Measurements from ENCODE around the gene OR8B2. TPM values are rescaled to one million over a fixed set of nuclear protein-coding genes. Genes with fewer than 3 reads are reported as not detected.

OR8B2 gene
- total RNA-seq = not detected
- long read RNA-seq = 0 reads

GRCh38 chr11:124384399-124384798 is at the start of gene OR8B2:
Gene OR8B2, minus strand, starts transcription at chr11:124384499. Its CDS starts 1,156 bp downstream, at chr11:124383343.
- no peak for TF ChIP-seq CTCF (IDR thresholded peaks at IDR 0.05; ENCODE audit: borderline replicate concordance)
- Histone ChIP-seq H3K36me3 (no peaks in the 10 kb centered on the region), H3K27ac (replicated peaks) (no peak within 1 kb of the TSS), H3K4me3 (no peak within 1 kb of the TSS), H3K27me3 (ENCODE audit: low read depth) (peaks cover 3% of the 10 kb centered on the region), H3K4me1 (no peaks in the 10 kb centered on the region), H3K9me3 (replicated peaks) (no peaks in the 10 kb centered on the region)
- no peak for DNase-seq
- intact Hi-C loops (cut with micrococcal nuclease) = no loop called here

GRCh38 chr11:124429599-124429998 is 45.3 kb upstream of the OR8B2 start:
- intact Hi-C loops (cut with micrococcal nuclease) = no loop called here
- Histone ChIP-seq H3K36me3 (no peaks in the 10 kb centered on the region), H3K27ac (replicated peaks) (no peak overlapping the region), H3K9me3 (replicated peaks) (peaks cover 22% of the 10 kb centered on the region), H3K27me3 (ENCODE audit: low read depth) (no peaks in the 10 kb centered on the region), H3K4me1 (no peaks in the 10 kb centered on the region), H3K4me3 (no peak overlapping the region)
- no peak for TF ChIP-seq CTCF (IDR thresholded peaks at IDR 0.05; ENCODE audit: borderline replicate concordance)
- no peak for DNase-seq

GRCh38 chr11:124424384-124424921 is 40.2 kb upstream of the OR8B2 start, which contains the start of gene OR8B4:
Gene OR8B4, minus strand, starts transcription at chr11:124424871. Its CDS starts 0 bp downstream, at chr11:124424871.
- Histone ChIP-seq H3K9me3 (replicated peaks) (peaks cover 11% of the 10 kb centered on the region), H3K4me1 (no peaks in the 10 kb centered on the region), H3K27me3 (ENCODE audit: low read depth) (peaks cover 20% of the 10 kb centered on the region), H3K4me3 (no peak within 1 kb of the TSS), H3K27ac (replicated peaks) (no peak within 1 kb of the TSS), H3K36me3 (no peaks in the 10 kb centered on the region)
- no peak for DNase-seq
- TF ChIP-seq CTCF (IDR thresholded peaks at IDR 0.05; ENCODE audit: borderline replicate concordance) = no peak
- intact Hi-C loops (cut with micrococcal nuclease) = no loop called here

GRCh38 chr11:124421043-124421442 is 36.7 kb upstream of the OR8B2 start:
- H3K27ac ChIP-seq (replicated peaks) = no peak overlapping the region
- peaks cover 33% of the 10 kb centered on the region for H3K27me3 ChIP-seq (ENCODE audit: low read depth)
- no peaks in the 10 kb centered on the region for H3K9me3 ChIP-seq (replicated peaks)
- no peaks in the 10 kb centered on the region for H3K36me3 ChIP-seq
- no peak overlapping the region for H3K4me3 ChIP-seq
- intact Hi-C loops (cut with micrococcal nuclease) = no loop called here
- DNase-seq = no peak
- TF ChIP-seq CTCF (IDR thresholded peaks at IDR 0.05; ENCODE audit: borderline replicate concordance) = no peak
- no peaks in the 10 kb centered on the region for H3K4me1 ChIP-seq

- no peaks in the 10 kb centered on the region for H3K4me1 ChIP-seq
- H3K36me3 ChIP-seq = no peaks in the 10 kb centered on the region
- H3K27me3 ChIP-seq (ENCODE audit: low read depth) = peaks cover 56% of the 10 kb centered on the region
- H3K4me3 ChIP-seq = no peak overlapping the region
- peak; percentile 85 for TF ChIP-seq CTCF (IDR thresholded peaks at IDR 0.05; ENCODE audit: borderline replicate concordance)
- no peak for DNase-seq
- intact Hi-C loops (cut with micrococcal nuclease) = loop anchor here (5.0 kb wide), 1 partner anchor 172 kb away; no protein-coding TSS in a partner anchor
- H3K9me3 ChIP-seq (replicated peaks) = no peaks in the 10 kb centered on the region
- no peak overlapping the region for H3K27ac ChIP-seq (replicated peaks)
Observed at GRCh38 chr11:124415356-124415923, 31.1 kb upstream of the OR8B2 start.
